CD4-positive, CD25-positive, alpha-beta regulatory T cell (primary cell): ENCODE results near the gene YPEL1. TPM values are rescaled to one million over a fixed set of nuclear protein-coding genes. Genes with fewer than 3 reads are reported as not detected.

Experiments used
- ATAC-seq, 2 donors: fragments of 150-1000 bp; cut with Tn5 transposase; one replicate each; pipeline ENCODE4 v1.10.0; 2021; ENCODE audit warnings: low read depth in 2 of 2, moderate number of reproducible peaks in 2 of 2, moderate library complexity in 1 of 2
- DNase-seq, 3 donors: peaks; one replicate each; pipeline versions ENCODE4 v3.0.0 to v3.0.0-alpha.2; 2012 to 2022; ENCODE audit warnings: mixed read lengths in 1 of 3
- H3K27ac ChIP-seq: one replicate; pipeline ENCODE4 v1.7.0; 2013; ENCODE audit warnings: mild to moderate bottlenecking, low read length; ENCODE audit not compliant: insufficient read depth, poor library complexity, severe bottlenecking
- H3K27me3 ChIP-seq: one replicate; pipeline ENCODE4 v1.7.0; 2013; ENCODE audit warnings: low read length; ENCODE audit not compliant: control insufficient read depth, insufficient read depth
- H3K36me3 ChIP-seq: one replicate; pipeline ENCODE4 v1.7.0; 2013; ENCODE audit warnings: mild to moderate bottlenecking, low read length, moderate library complexity; ENCODE audit not compliant: control insufficient read depth, insufficient read depth
- H3K4me1 ChIP-seq: 2 replicates; pipeline ENCODE4 v1.7.0; 2013; ENCODE audit warnings: mild to moderate bottlenecking, low read length; ENCODE audit not compliant: insufficient read depth, control insufficient read depth, poor library complexity, severe bottlenecking
- H3K4me3 ChIP-seq: one replicate; pipeline ENCODE4 v1.7.0; 2013; ENCODE audit warnings: low read depth, mild to moderate bottlenecking, low read length, moderate library complexity
- H3K9me3 ChIP-seq, 2 experiments: 1 replicate in 1 of 2; 2 replicates in 1 of 2; pipeline ENCODE4 v1.7.0; 2013; ENCODE audit warnings: low read length in 2 of 2, mild to moderate bottlenecking in 1 of 2, moderate library complexity in 1 of 2; ENCODE audit not compliant: control insufficient read depth in 2 of 2
- H3K27ac Mint-ChIP-seq, 3 donors: one replicate each; pipeline ENCODE4 v1.8.0; 2020 to 2022; ENCODE audit warnings: mild to moderate bottlenecking in 3 of 3, mixed read lengths in 3 of 3, moderate library complexity in 2 of 3
- H3K27me3 Mint-ChIP-seq: one replicate; pipeline ENCODE4 v1.8.0; 2022; ENCODE audit warnings: mild to moderate bottlenecking, mixed read lengths
- H3K36me3 Mint-ChIP-seq: one replicate; pipeline ENCODE4 v1.8.0; 2020; ENCODE audit warnings: mixed read lengths
- H3K4me1 Mint-ChIP-seq, 4 donors: one replicate each; pipeline ENCODE4 v1.8.0; 2020 to 2022; ENCODE audit warnings: mixed read lengths in 4 of 4, mild to moderate bottlenecking in 1 of 4
- H3K4me3 Mint-ChIP-seq, 4 donors: one replicate each; pipeline ENCODE4 v1.8.0; 2020 to 2022; ENCODE audit warnings: mild to moderate bottlenecking in 4 of 4, mixed read lengths in 4 of 4, moderate library complexity in 3 of 4
- H3K9me3 Mint-ChIP-seq, 7 donors: one replicate each; pipeline ENCODE4 v1.8.0; 2020 to 2022; ENCODE audit warnings: mixed read lengths in 7 of 7, mild to moderate bottlenecking in 3 of 7, moderate library complexity in 2 of 7
- polyA plus RNA-seq, 4 donors: library from polyadenylated mRNA; unstranded; fragments of 300-500 nt; fragmentation: Illumina TruSeq; gene quantifications; one replicate each; pipeline ENCODE4 v1.2.3, GENCODE V29; 2021
- total RNA-seq: library from RNA; stranded (reverse); gene quantifications from one replicate; pipeline ENCODE4 v1.2.3, GENCODE V29; 2022

The YPEL1 gene
- total and polyA plus RNA-seq, 5 donors from 2014 or later = 5.4 to 20.1 (median 9.5) TPM

GRCh38 chr22:21709688-21710087, 25.9 kb downstream of the YPEL1 start:
- Mint-ChIP-seq H3K36me3 (no peaks in the 10 kb centered on the region), H3K4me3 (no peak overlapping the region), H3K9me3 (no peaks in the 10 kb centered on the region), H3K27ac (no peak overlapping the region), H3K27me3 (no peaks in the 10 kb centered on the region), H3K4me1 (peaks cover 0 to 11% (median 5%) of the 10 kb centered on the region in 4 donors)
- no peaks in the 10 kb centered on the region for H3K9me3 ChIP-seq
- no peak for ATAC-seq
- H3K27ac ChIP-seq = no peak overlapping the region
- H3K4me3 ChIP-seq = no peak overlapping the region
- DNase-seq = no peak
- no peaks in the 10 kb centered on the region for H3K36me3 ChIP-seq
- H3K4me1 ChIP-seq = peaks cover 6% of the 10 kb centered on the region
- no peaks in the 10 kb centered on the region for H3K27me3 ChIP-seq

GRCh38 chr22:21708960-21709359, 26.6 kb downstream of the YPEL1 start:
- ATAC-seq (no peak), DNase-seq (no peak)
- Histone ChIP-seq H3K9me3 (no peaks in the 10 kb centered on the region), H3K27ac (no peak overlapping the region), H3K4me1 (peaks cover 6% of the 10 kb centered on the region), H3K27me3 (no peaks in the 10 kb centered on the region), H3K36me3 (no peaks in the 10 kb centered on the region), H3K4me3 (no peak overlapping the region)
- H3K4me1 Mint-ChIP-seq = peaks cover 0 to 11% (median 5%) of the 10 kb centered on the region in 4 donors
- H3K27ac Mint-ChIP-seq = no peak overlapping the region
- H3K36me3 Mint-ChIP-seq = no peaks in the 10 kb centered on the region
- H3K9me3 Mint-ChIP-seq = no peaks in the 10 kb centered on the region
- no peaks in the 10 kb centered on the region for H3K27me3 Mint-ChIP-seq
- H3K4me3 Mint-ChIP-seq = no peak overlapping the region

GRCh38 chr22:21707677-21708076, 27.9 kb downstream of the YPEL1 start:
- no peaks in the 10 kb centered on the region for H3K27me3 Mint-ChIP-seq
- H3K27ac Mint-ChIP-seq = no peak overlapping the region
- Histone ChIP-seq H3K27me3 (no peaks in the 10 kb centered on the region), H3K36me3 (no peaks in the 10 kb centered on the region), H3K4me3 (no peak overlapping the region), H3K9me3 (no peaks in the 10 kb centered on the region), H3K4me1 (no peaks in the 10 kb centered on the region), H3K27ac (no peak overlapping the region)
- no peaks in the 10 kb centered on the region for H3K36me3 Mint-ChIP-seq
- DNase-seq (no peak), ATAC-seq (no peak)
- H3K9me3 Mint-ChIP-seq = no peaks in the 10 kb centered on the region
- no peak overlapping the region for H3K4me3 Mint-ChIP-seq
- peaks cover 0 to 2% (median under 1%) of the 10 kb centered on the region in 4 donors for H3K4me1 Mint-ChIP-seq

GRCh38 chr22:21703684-21704316, 31.8 kb downstream of the YPEL1 start:
- H3K4me3 ChIP-seq = no peak overlapping the region
- DNase-seq (no peak), ATAC-seq (no peak)
- Mint-ChIP-seq H3K36me3 (peaks cover 3% of the 10 kb centered on the region), H3K27me3 (no peaks in the 10 kb centered on the region), H3K4me1 (peaks cover 0 to 4% (median 2%) of the 10 kb centered on the region in 4 donors), H3K4me3 (no peak overlapping the region), H3K9me3 (no peaks in the 10 kb centered on the region), H3K27ac (no peak overlapping the region)
- no peaks in the 10 kb centered on the region for H3K4me1 ChIP-seq
- H3K36me3 ChIP-seq = peaks cover 7% of the 10 kb centered on the region
- no peaks in the 10 kb centered on the region for H3K27me3 ChIP-seq
- H3K9me3 ChIP-seq = no peaks in the 10 kb centered on the region
- no peak overlapping the region for H3K27ac ChIP-seq

- Histone ChIP-seq H3K27ac (no peak overlapping the region), H3K4me1 (no peaks in the 10 kb centered on the region), H3K9me3 (no peaks in the 10 kb centered on the region), H3K27me3 (no peaks in the 10 kb centered on the region), H3K36me3 (peaks cover 9% of the 10 kb centered on the region), H3K4me3 (no peak overlapping the region)
- Mint-ChIP-seq H3K27me3 (no peaks in the 10 kb centered on the region), H3K4me1 (peaks cover 0 to 4% (median 2%) of the 10 kb centered on the region in 4 donors), H3K4me3 (no peak overlapping the region), H3K9me3 (no peaks in the 10 kb centered on the region), H3K36me3 (peaks cover 3% of the 10 kb centered on the region), H3K27ac (peak overlapping the region in 1 of 3 donors; percentile 63)
- no peak for DNase-seq
- ATAC-seq = no peak
Observed at GRCh38 chr22:21702700-21703683, 32.6 kb downstream of the YPEL1 start.

GRCh38 chr22:21702094-21702493, 33.5 kb downstream of the YPEL1 start:
- Mint-ChIP-seq H3K27me3 (no peaks in the 10 kb centered on the region), H3K4me1 (peaks cover 0 to 4% (median 2%) of the 10 kb centered on the region in 4 donors), H3K36me3 (peaks cover 4% of the 10 kb centered on the region), H3K4me3 (no peak overlapping the region), H3K27ac (peak overlapping the region; percentile 45 to 63 (median 51)), H3K9me3 (no peaks in the 10 kb centered on the region)
- H3K36me3 ChIP-seq = peaks cover 13% of the 10 kb centered on the region
- DNase-seq = no peak
- no peaks in the 10 kb centered on the region for H3K4me1 ChIP-seq
- no peaks in the 10 kb centered on the region for H3K9me3 ChIP-seq
- no peak overlapping the region for H3K4me3 ChIP-seq
- H3K27me3 ChIP-seq = no peaks in the 10 kb centered on the region
- no peak for ATAC-seq
- no peak overlapping the region for H3K27ac ChIP-seq

- Histone ChIP-seq H3K9me3 (no peaks in the 10 kb centered on the region), H3K27ac (no peak overlapping the region), H3K4me3 (no peak overlapping the region), H3K27me3 (no peaks in the 10 kb centered on the region), H3K4me1 (no peaks in the 10 kb centered on the region), H3K36me3 (peaks cover 19% of the 10 kb centered on the region)
- Mint-ChIP-seq H3K4me3 (no peak overlapping the region), H3K9me3 (no peaks in the 10 kb centered on the region), H3K27me3 (no peaks in the 10 kb centered on the region), H3K36me3 (peaks cover 10% of the 10 kb centered on the region), H3K27ac (peak overlapping the region; percentile 22 to 45 (median 26)), H3K4me1 (peaks cover 0 to 4% (median 2%) of the 10 kb centered on the region in 4 donors)
- ATAC-seq (no peak), DNase-seq (no peak)
Observed at GRCh38 chr22:21701384-21701971, 34.1 kb downstream of the YPEL1 start.
